Heart left ventricle (tissue), 13 donors: ENCODE measurements around the gene GTPBP6.

Experiments
- POLR2A ChIP-seq, 2 donors: fragments of 450-650 bp; IDR thresholded peaks; one replicate each; pipeline ENCODE4 v1.6.1; 2017; ENCODE audit warnings: antibody characterized with exemption in 2 of 2, mild to moderate bottlenecking in 2 of 2, moderate library complexity in 2 of 2
- TF ChIP-seq, protein P1 (sequence below), 12 donors: fragments of 200-600 bp; sonication (generic) in 4 of 12; IDR thresholded peaks; one replicate each; pipeline versions ENCODE4 v1.5.0 to v1.8.0; 2018 to 2022; ENCODE audit warnings: antibody characterized with exemption in 12 of 12, mild to moderate bottlenecking in 5 of 12
- donor health status: ischemic (EF 13 %, LVEDD 7.1; RV severe dilation, severe dysfunction).
- donor health status: DM: no; HTN: yes; CAD: no.
- donor health status: DM: no; HTN: no; CAD: no.
- donor health status: ischemic (EF 25% LVEDD 6.9; RV normal size, moderate dysfunction).
- donor health status: ischemic (EF 25% LVEDD 5.7; RV mildly dilated, moderate dysfunction).
- donor health status: ischemic (EF 35%, LVEDD 5.7; RV mildly dilated, moderate dysfunction).
- donor health status: nonischemic (EF 11% LVEDD 7.7; RV severe dilation, severe dysfunction).
- donor health status: DM: yes; HTN: yes; CAD: no.
- donor health status: PGD.
- donor health status: ischemic (EF 29% LVEDD 5.4; RV normal size, mild dysfunction).
- donor health status: nonischemic (EF 23%, LVEDD 6.1; RV moderate dilation, normal function).

DNA sequence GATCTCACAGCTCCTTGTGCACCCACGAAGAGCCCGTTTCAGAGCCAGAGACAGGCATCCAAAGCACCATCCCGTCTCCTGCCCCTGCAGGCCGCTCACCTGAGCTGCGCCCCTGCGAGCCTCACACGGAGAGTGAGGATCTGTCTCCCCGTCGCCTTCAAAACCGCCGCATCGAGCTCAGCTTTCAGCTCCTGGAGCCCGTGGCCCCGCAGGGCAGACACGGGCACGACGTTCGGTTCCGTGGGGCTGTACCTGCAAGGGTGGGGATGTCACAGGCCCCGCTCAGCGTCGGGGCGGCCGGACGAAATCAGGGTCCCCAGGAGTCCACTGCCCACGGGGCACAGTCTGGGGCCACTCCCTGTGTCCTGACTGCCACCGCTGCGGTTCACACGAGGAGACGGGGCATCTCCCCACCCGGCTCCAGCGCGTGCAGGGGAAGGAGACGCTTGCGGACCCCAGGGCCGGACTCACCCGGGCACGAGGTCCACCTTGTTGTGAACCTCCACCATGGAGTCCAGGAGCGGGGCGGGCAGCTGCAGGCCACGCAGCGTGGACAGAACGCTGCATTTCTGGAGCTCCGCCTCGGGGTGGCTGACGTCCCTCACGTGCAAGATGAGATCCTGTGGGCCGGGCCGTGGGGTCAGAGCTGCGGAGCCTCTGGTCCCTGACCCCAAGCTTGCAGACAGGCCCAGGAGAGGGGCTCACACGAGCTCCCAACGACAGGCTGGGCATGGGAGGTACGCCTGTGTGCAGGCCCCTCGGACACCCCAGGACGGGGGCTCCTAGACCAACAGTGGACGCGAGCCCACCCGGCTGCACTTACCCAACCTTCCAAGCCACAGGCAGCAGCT is 11.1 kb downstream of the GTPBP6 start:
- TF ChIP-seq, protein P1, sequence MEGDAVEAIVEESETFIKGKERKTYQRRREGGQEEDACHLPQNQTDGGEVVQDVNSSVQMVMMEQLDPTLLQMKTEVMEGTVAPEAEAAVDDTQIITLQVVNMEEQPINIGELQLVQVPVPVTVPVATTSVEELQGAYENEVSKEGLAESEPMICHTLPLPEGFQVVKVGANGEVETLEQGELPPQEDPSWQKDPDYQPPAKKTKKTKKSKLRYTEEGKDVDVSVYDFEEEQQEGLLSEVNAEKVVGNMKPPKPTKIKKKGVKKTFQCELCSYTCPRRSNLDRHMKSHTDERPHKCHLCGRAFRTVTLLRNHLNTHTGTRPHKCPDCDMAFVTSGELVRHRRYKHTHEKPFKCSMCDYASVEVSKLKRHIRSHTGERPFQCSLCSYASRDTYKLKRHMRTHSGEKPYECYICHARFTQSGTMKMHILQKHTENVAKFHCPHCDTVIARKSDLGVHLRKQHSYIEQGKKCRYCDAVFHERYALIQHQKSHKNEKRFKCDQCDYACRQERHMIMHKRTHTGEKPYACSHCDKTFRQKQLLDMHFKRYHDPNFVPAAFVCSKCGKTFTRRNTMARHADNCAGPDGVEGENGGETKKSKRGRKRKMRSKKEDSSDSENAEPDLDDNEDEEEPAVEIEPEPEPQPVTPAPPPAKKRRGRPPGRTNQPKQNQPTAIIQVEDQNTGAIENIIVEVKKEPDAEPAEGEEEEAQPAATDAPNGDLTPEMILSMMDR (IDR thresholded peaks at IDR 0.05), result no peak
- TF ChIP-seq POLR2A (IDR thresholded peaks at IDR 0.05), result no peak
